HUES6 (cell line): ENCODE results near the gene ENTREP1.
"Not testable (repeated sequence)": the region's sequence is repeated elsewhere in the genome, so short reads cannot be mapped to it uniquely, and the experiment has no call there.

Source experiments
- H3K27ac ChIP-seq: 2 replicates; pipeline ENCODE4 v1.7.0; 2013; ENCODE audit warnings: low read depth, mild to moderate bottlenecking, low read length, inconsistent platforms
- H3K27me3 ChIP-seq: 2 replicates; pipeline ENCODE4 v1.6.1; 2013; ENCODE audit warnings: low read length; ENCODE audit not compliant: control insufficient read depth, insufficient read depth
- H3K36me3 ChIP-seq: 2 replicates; pipeline ENCODE4 v1.6.1; 2013; ENCODE audit warnings: low read length; ENCODE audit not compliant: control insufficient read depth, insufficient read depth
- H3K4me1 ChIP-seq: 2 replicates; pipeline ENCODE4 v1.6.1; 2013; ENCODE audit warnings: low read length; ENCODE audit not compliant: control insufficient read depth, insufficient read depth
- H3K4me3 ChIP-seq: 2 replicates; pipeline ENCODE4 v1.5.1; 2013; ENCODE audit warnings: low read depth, low read length
- H3K9ac ChIP-seq: one replicate; pipeline ENCODE4 v1.6.1; 2013; ENCODE audit warnings: mild to moderate bottlenecking, low read length
- H3K9me3 ChIP-seq: 2 replicates; pipeline ENCODE4 v1.6.1; 2013; ENCODE audit warnings: low read depth, low read length; ENCODE audit not compliant: control insufficient read depth, insufficient read depth

Gene ENTREP1

GRCh38 chr9:69389437-69389995 lies 64.5 kb downstream of the ENTREP1 start:
- H3K36me3 ChIP-seq, result peaks cover 28% of the 10 kb centered on the region
- H3K4me3 ChIP-seq, result no peak overlapping the region
- no peaks in the 10 kb centered on the region for H3K27me3 ChIP-seq
- no peak overlapping the region for H3K27ac ChIP-seq
- H3K4me1 ChIP-seq, result peaks cover 7% of the 10 kb centered on the region
- no peaks in the 10 kb centered on the region for H3K9me3 ChIP-seq
- no peak overlapping the region for H3K9ac ChIP-seq

- Histone ChIP-seq H3K4me1 (no peaks in the 10 kb centered on the region), H3K9me3 (no peaks in the 10 kb centered on the region), H3K4me3 (no peak overlapping the region), H3K36me3 (peaks cover 24% of the 10 kb centered on the region), H3K27ac (no peak overlapping the region), H3K27me3 (no peaks in the 10 kb centered on the region), H3K9ac (no peak overlapping the region)
Observed at GRCh38 chr9:69391487-69391886, 66.5 kb downstream of the ENTREP1 start.

GRCh38 chr9:69391946-69392345 lies 66.9 kb downstream of the ENTREP1 start:
- no peak overlapping the region for H3K27ac ChIP-seq
- H3K36me3 ChIP-seq, result peaks cover 19% of the 10 kb centered on the region
- no peaks in the 10 kb centered on the region for H3K4me1 ChIP-seq
- no peaks in the 10 kb centered on the region for H3K27me3 ChIP-seq
- H3K9me3 ChIP-seq, result no peaks in the 10 kb centered on the region
- H3K9ac ChIP-seq, result no peak overlapping the region
- no peak overlapping the region for H3K4me3 ChIP-seq

GRCh38 chr9:69392826-69393225 lies 67.8 kb downstream of the ENTREP1 start:
- no peak overlapping the region for H3K9ac ChIP-seq
- no peaks in the 10 kb centered on the region for H3K4me1 ChIP-seq
- no peak overlapping the region for H3K27ac ChIP-seq
- H3K27me3 ChIP-seq, result no peaks in the 10 kb centered on the region
- peaks cover 10% of the 10 kb centered on the region for H3K36me3 ChIP-seq
- H3K9me3 ChIP-seq, result no peaks in the 10 kb centered on the region
- H3K4me3 ChIP-seq, result no peak overlapping the region

GRCh38 chr9:69393425-69393824 lies 68.4 kb downstream of the ENTREP1 start:
- Histone ChIP-seq H3K27ac (no peak overlapping the region), H3K9me3 (no peaks in the 10 kb centered on the region), H3K4me1 (no peaks in the 10 kb centered on the region), H3K9ac (no peak overlapping the region), H3K27me3 (no peaks in the 10 kb centered on the region), H3K4me3 (no peak overlapping the region), H3K36me3 (peaks cover 6% of the 10 kb centered on the region; the same call in 1 of the 2 replicates)

- no peaks in the 10 kb centered on the region for H3K9me3 ChIP-seq
- H3K36me3 ChIP-seq, result peaks cover 6% of the 10 kb centered on the region; the same call in 1 of the 2 replicates
- no peak overlapping the region for H3K27ac ChIP-seq
- no peaks in the 10 kb centered on the region for H3K4me1 ChIP-seq
- H3K4me3 ChIP-seq, result no peak overlapping the region
- no peak overlapping the region for H3K9ac ChIP-seq
- no peaks in the 10 kb centered on the region for H3K27me3 ChIP-seq
Observed at GRCh38 chr9:69395718-69396117, 70.7 kb downstream of the ENTREP1 start.

GRCh38 chr9:69396759-69397158 lies 71.7 kb downstream of the ENTREP1 start:
- Histone ChIP-seq H3K4me1 (no peaks in the 10 kb centered on the region), H3K9ac (no peak overlapping the region), H3K27me3 (no peaks in the 10 kb centered on the region), H3K4me3 (no peak overlapping the region), H3K27ac (no peak overlapping the region), H3K9me3 (peaks cover 5% of the 10 kb centered on the region; the same call in 1 of the 2 replicates), H3K36me3 (peaks cover 4% of the 10 kb centered on the region; the same call in 1 of the 2 replicates)

- H3K27ac ChIP-seq, result no peak overlapping the region
- H3K27me3 ChIP-seq, result no peaks in the 10 kb centered on the region
- no peaks in the 10 kb centered on the region for H3K4me1 ChIP-seq
- H3K9ac ChIP-seq, result no peak overlapping the region
- no peak overlapping the region for H3K4me3 ChIP-seq
- H3K9me3 ChIP-seq, result peaks cover 7% of the 10 kb centered on the region; the same call in 1 of the 2 replicates
- no peaks in the 10 kb centered on the region for H3K36me3 ChIP-seq
Observed at GRCh38 chr9:69397384-69398214, 72.6 kb downstream of the ENTREP1 start.

GRCh38 chr9:69400470-69400869 lies 75.5 kb downstream of the ENTREP1 start:
- Histone ChIP-seq H3K36me3 (no peaks in the 10 kb centered on the region), H3K4me1 (no peaks in the 10 kb centered on the region; the same call in 1 of the 2 replicates), H3K9me3 (peaks cover 7% of the 10 kb centered on the region; the same call in 1 of the 2 replicates), H3K9ac (no peak overlapping the region), H3K27ac (no peak overlapping the region), H3K4me3 (no peak overlapping the region), H3K27me3 (no peaks in the 10 kb centered on the region)

- peaks cover 19% of the 10 kb centered on the region for H3K4me1 ChIP-seq
- H3K36me3 ChIP-seq, H3K9me3 ChIP-seq, H3K27me3 ChIP-seq, H3K4me3 ChIP-seq: not testable (repeated sequence)
- H3K9ac ChIP-seq, result peak overlapping the region; percentile 66
- peak overlapping the region; percentile 90; the same call in 1 of the 2 replicates for H3K27ac ChIP-seq
Observed at GRCh38 chr9:69409936-69410335, 84.9 kb downstream of the ENTREP1 start.

- peaks cover 19% of the 10 kb centered on the region for H3K4me1 ChIP-seq
- H3K27me3 ChIP-seq, result no peaks in the 10 kb centered on the region
- no peaks in the 10 kb centered on the region for H3K36me3 ChIP-seq
- no peak overlapping the region for H3K9ac ChIP-seq
- H3K27ac ChIP-seq, result peak overlapping the region; percentile 29; the same call in 1 of the 2 replicates
- no peaks in the 10 kb centered on the region for H3K9me3 ChIP-seq
- H3K4me3 ChIP-seq, result no peak overlapping the region
Observed at GRCh38 chr9:69411246-69411645, 86.2 kb downstream of the ENTREP1 start.
